Keratinocyte (primary cell): ENCODE measurements around the gene MAIP1.

ENCODE experiments used
- EZH2 ChIP-seq: IDR thresholded peaks from one replicate; pipeline ENCODE4 v1.6.1; 2012; ENCODE audit warnings: inconsistent platforms, mild to moderate bottlenecking, low read length, moderate library complexity
- TF ChIP-seq, protein P1 (sequence below), 3 experiments: IDR thresholded peaks in 1 of 3; conservative IDR thresholded peaks in 1 of 3; optimal IDR thresholded peaks in 1 of 3; 2 replicates in 2 of 3; 3 replicates in 1 of 3; pipeline versions ENCODE3 to v1.5.1; 2011; ENCODE audit warnings: low read length in 3 of 3, mild to moderate bottlenecking in 3 of 3, moderate library complexity in 2 of 3, control low read depth in 1 of 3, inconsistent platforms in 1 of 3; ENCODE audit not compliant: insufficient read depth in 2 of 3; ENCODE audit errors: extremely low read depth in 1 of 3

DNA sequence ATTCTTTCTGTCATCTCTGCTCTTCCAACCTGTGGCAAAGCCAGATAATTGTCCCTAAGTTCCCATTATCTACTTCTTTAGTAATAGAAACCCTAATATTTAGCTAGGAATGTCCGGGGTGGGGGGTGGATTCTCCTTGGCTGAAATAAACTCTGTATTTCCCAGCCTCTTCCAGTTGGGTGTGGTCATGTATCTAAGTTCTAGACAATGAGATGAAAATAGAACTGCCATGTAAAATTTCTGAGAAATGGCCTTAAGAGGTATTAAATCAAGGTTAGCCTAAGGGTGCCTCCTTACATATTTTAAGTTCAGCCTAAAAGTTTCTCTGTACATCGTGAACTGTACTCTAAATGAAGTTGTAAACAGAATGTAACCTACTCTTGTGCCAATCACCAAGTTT lies 39.5 kb downstream of the MAIP1 start:
- TF ChIP-seq, protein P1, sequence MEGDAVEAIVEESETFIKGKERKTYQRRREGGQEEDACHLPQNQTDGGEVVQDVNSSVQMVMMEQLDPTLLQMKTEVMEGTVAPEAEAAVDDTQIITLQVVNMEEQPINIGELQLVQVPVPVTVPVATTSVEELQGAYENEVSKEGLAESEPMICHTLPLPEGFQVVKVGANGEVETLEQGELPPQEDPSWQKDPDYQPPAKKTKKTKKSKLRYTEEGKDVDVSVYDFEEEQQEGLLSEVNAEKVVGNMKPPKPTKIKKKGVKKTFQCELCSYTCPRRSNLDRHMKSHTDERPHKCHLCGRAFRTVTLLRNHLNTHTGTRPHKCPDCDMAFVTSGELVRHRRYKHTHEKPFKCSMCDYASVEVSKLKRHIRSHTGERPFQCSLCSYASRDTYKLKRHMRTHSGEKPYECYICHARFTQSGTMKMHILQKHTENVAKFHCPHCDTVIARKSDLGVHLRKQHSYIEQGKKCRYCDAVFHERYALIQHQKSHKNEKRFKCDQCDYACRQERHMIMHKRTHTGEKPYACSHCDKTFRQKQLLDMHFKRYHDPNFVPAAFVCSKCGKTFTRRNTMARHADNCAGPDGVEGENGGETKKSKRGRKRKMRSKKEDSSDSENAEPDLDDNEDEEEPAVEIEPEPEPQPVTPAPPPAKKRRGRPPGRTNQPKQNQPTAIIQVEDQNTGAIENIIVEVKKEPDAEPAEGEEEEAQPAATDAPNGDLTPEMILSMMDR (optimal IDR thresholded peaks at IDR 0.05 in 1 of 3, IDR thresholded peaks at IDR 0.05 in 1 of 3, conservative IDR thresholded peaks at IDR 0.05 in 1 of 3; ENCODE audit: extremely low read depth in 1 of 3, insufficient read depth in 2 of 3, low read length in 3 of 3): no peak
- TF ChIP-seq EZH2: no peak
